Tibial nerve (tissue), 4 donors: Measurements from ENCODE around the gene COL1A1. TPM values are rescaled to one million over a fixed set of nuclear protein-coding genes. Genes with fewer than 3 reads are reported as not detected.

Source experiments
- DNase-seq, 2 donors: peaks; one replicate each; pipeline ENCODE4 v3.0.0-alpha.2; 2019; ENCODE audit warnings: low spot score in 2 of 2
- H3K27ac ChIP-seq, 4 donors: fragments of 200-600 bp; sonication (generic) in 3 of 4; one replicate each; pipeline ENCODE4 v1.5.1; 2017 to 2019; ENCODE audit warnings: mild to moderate bottlenecking in 1 of 4
- H3K27me3 ChIP-seq, 2 donors: fragments of 200-600 bp; sonication (generic) in 1 of 2; one replicate each; pipeline versions ENCODE4 v1.5.1 to v1.6.0; 2017 to 2019
- H3K36me3 ChIP-seq, 3 donors: fragments of 200-600 bp; sonication (generic); one replicate each; pipeline ENCODE4 v1.5.1; 2018 to 2019
- H3K4me1 ChIP-seq, 4 donors: fragments of 200-600 bp; sonication (generic) in 3 of 4; one replicate each; pipeline ENCODE4 v1.5.1; 2017 to 2019
- H3K4me3 ChIP-seq, 4 donors: fragments of 200-600 bp; sonication (generic) in 3 of 4; one replicate each; pipeline ENCODE4 v1.5.1; 2017 to 2019; ENCODE audit warnings: mild to moderate bottlenecking in 1 of 4, moderate library complexity in 1 of 4
- H3K9me3 ChIP-seq, 4 donors: fragments of 200-600 bp; sonication (generic) in 3 of 4; one replicate each; pipeline ENCODE4 v1.5.1; 2017 to 2019
- EP300 ChIP-seq, 2 donors: sonication (generic); formaldehyde crosslinking; IDR thresholded peaks; one replicate each; pipeline ENCODE4 v1.6.1; 2017; ENCODE audit warnings: antibody characterized with exemption in 2 of 2, mild to moderate bottlenecking in 1 of 2
- POLR2A ChIP-seq, 2 donors: fragments of 450-650 bp; IDR thresholded peaks; one replicate each; pipeline ENCODE4 v1.6.1; 2017; ENCODE audit warnings: antibody characterized with exemption in 2 of 2, mild to moderate bottlenecking in 2 of 2, moderate library complexity in 2 of 2
- WGBS, 2 donors: methylation state at CpG; one replicate each; pipeline ENCODE4 v1.1.5; 2018; 5-methylcytosine and 5-hydroxymethylcytosine counted together
- total RNA-seq, 4 donors: library from RNA; depleted of rRNA; stranded (reverse); fragments of >200 nt; gene quantifications; one replicate each; pipeline ENCODE4 v1.1.0, GENCODE V29; 2016
- TF ChIP-seq, protein P1 (sequence below), 5 experiments: fragments of 200-600 bp in 3 of 5; fragments of 450-650 bp in 2 of 5; sonication (generic) in 3 of 5; IDR thresholded peaks; one replicate each; pipeline ENCODE4 v1.5.1; 2016 to 2019; ENCODE audit warnings: antibody characterized with exemption in 5 of 5, mild to moderate bottlenecking in 3 of 5, moderate library complexity in 2 of 5

The COL1A1 gene
- total RNA-seq, 4 donors from 2014 or later, result 31.5 to 185 (median 73.0) TPM

DNA sequence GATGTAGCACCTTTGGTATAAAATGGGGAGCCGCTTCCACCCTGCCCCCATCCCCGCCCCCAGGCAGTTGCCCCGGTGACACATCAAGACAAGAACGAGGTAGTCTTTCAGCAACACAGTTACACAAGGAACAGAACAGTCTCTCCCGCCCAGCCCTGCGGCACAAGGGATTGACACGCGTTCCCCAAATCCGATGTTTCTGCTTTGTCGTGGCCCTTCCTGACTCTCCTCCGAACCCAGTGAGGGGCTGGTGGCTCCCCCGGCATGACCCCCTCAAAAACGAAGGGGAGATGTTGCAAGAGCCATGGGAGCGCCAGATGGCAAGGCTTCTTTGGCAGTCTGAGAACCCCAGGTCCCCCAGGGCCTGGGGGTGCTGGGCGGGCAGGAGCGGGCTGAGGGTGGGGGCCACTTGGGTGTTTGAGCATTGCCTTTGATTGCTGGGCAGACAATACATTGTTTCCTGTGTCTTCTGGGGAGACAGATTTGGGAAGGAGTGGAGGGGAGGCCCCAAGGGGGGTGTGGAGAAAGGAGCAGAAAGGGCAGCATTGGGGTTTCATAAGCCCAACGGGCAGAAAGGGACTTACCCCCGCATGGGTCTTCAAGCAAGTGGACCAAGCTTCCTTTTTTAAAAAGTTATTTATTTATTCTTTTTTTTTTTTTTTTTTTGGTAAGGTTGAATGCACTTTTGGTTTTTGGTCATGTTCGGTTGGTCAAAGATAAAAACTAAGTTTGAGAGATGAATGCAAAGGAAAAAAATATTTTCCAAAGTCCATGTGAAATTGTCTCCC lies 16.6 kb downstream of the COL1A1 start:
- Histone ChIP-seq H3K27ac (peak overlapping the region; percentile 43 to 89 (median 72)), H3K36me3 (peaks cover 0 to 46% (median 0%) of the 10 kb centered on the region in 3 donors)
- 41 to 51% methylated on average over 15 to 19 of the region's 19 CpGs for WGBS, 2 donors

DNA sequence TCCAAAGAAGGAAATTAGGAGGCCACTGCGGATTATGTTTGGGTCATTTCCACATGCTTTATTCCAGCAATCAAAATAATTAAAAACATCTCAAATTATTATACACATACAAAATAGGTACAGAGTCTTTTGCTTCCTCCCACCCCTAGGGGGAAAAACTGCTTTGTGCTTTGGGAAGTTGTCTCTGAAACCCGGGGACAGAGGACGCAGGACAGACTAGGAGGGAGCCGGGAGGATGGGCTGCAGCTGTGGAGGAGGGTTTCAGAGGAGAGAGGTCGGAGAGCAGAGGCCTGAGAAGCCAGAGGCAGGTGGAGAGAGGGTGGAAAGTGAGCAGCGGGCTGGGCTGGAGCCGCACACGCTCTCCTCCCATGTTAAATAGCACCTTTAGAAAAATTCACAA lies 17.4 kb downstream of the COL1A1 start:
- H3K9me3 ChIP-seq, result no peaks in the 10 kb centered on the region
- DNase-seq, result no peak
- no peak overlapping the region for H3K4me3 ChIP-seq
- WGBS, 2 donors, result 42 to 45% methylated on average over 8 of the region's 8 CpGs
- TF ChIP-seq POLR2A (IDR thresholded peaks at IDR 0.05) (no peak), EP300 (IDR thresholded peaks at IDR 0.05) (no peak)
- TF ChIP-seq, protein P1, sequence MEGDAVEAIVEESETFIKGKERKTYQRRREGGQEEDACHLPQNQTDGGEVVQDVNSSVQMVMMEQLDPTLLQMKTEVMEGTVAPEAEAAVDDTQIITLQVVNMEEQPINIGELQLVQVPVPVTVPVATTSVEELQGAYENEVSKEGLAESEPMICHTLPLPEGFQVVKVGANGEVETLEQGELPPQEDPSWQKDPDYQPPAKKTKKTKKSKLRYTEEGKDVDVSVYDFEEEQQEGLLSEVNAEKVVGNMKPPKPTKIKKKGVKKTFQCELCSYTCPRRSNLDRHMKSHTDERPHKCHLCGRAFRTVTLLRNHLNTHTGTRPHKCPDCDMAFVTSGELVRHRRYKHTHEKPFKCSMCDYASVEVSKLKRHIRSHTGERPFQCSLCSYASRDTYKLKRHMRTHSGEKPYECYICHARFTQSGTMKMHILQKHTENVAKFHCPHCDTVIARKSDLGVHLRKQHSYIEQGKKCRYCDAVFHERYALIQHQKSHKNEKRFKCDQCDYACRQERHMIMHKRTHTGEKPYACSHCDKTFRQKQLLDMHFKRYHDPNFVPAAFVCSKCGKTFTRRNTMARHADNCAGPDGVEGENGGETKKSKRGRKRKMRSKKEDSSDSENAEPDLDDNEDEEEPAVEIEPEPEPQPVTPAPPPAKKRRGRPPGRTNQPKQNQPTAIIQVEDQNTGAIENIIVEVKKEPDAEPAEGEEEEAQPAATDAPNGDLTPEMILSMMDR (IDR thresholded peaks at IDR 0.05), result no peak
- peaks cover 0 to 84% (median 15%) of the 10 kb centered on the region in 4 donors for H3K4me1 ChIP-seq
- peaks cover 0 to 39% (median 0%) of the 10 kb centered on the region in 3 donors for H3K36me3 ChIP-seq
- peak overlapping the region; percentile 43 to 89 (median 72) for H3K27ac ChIP-seq
- H3K27me3 ChIP-seq, result no peaks in the 10 kb centered on the region

More for the DNA sequence above, 16.6 kb downstream of the COL1A1 start:
- Histone ChIP-seq H3K9me3 (no peaks in the 10 kb centered on the region), H3K27me3 (no peaks in the 10 kb centered on the region), H3K4me3 (no peak overlapping the region), H3K4me1 (peaks cover 0 to 88% (median 15%) of the 10 kb centered on the region in 4 donors)
- TF ChIP-seq, protein P1 (IDR thresholded peaks at IDR 0.05), result no peak
- peak in 1 of 2 donors; percentile 64 for TF ChIP-seq EP300 (IDR thresholded peaks at IDR 0.05)
- peak; percentile 75 to 77 for DNase-seq

DNA sequence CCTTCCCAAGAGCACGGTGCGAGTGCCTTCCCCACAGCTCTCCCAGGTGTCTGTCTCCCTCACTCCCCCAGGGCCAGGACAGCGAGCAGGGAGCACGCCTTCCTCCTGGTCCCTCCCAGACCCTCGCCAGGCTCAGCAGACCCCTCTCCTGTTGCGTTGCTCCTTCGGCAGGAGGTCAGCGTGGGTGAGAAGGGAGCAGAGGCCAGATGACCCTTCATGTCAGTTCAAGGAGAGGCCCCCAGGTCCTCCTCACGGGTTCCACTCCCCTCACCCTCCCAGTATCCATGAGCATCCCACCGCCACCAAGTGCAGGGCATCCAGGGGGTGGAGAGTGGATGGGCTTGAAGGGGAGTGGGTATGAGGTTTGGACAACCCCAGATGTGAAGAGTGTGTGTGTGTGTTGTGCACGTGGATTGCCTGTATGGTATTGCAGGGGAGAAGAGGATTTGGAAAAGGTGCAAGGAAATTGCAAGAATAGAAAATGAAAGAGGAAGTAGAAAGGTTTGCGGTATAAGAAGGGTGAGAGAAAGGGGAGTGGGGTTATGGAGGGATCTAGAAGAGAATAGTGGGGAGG lies 17.9 kb downstream of the COL1A1 start:
- no peak overlapping the region for H3K4me3 ChIP-seq
- DNase-seq, result no peak
- no peaks in the 10 kb centered on the region for H3K27me3 ChIP-seq
- TF ChIP-seq, protein P1 (IDR thresholded peaks at IDR 0.05), result no peak
- no peak for TF ChIP-seq POLR2A (IDR thresholded peaks at IDR 0.05)
- no peak for TF ChIP-seq EP300 (IDR thresholded peaks at IDR 0.05)
- H3K9me3 ChIP-seq, result no peaks in the 10 kb centered on the region
- WGBS, 2 donors, result 51 to 53% methylated on average over 12 of the region's 12 CpGs
- peak overlapping the region; percentile 43 to 89 (median 72) for H3K27ac ChIP-seq
- peaks cover 0 to 33% (median 0%) of the 10 kb centered on the region in 3 donors for H3K36me3 ChIP-seq
- H3K4me1 ChIP-seq, result peaks cover 0 to 84% (median 16%) of the 10 kb centered on the region in 4 donors

DNA sequence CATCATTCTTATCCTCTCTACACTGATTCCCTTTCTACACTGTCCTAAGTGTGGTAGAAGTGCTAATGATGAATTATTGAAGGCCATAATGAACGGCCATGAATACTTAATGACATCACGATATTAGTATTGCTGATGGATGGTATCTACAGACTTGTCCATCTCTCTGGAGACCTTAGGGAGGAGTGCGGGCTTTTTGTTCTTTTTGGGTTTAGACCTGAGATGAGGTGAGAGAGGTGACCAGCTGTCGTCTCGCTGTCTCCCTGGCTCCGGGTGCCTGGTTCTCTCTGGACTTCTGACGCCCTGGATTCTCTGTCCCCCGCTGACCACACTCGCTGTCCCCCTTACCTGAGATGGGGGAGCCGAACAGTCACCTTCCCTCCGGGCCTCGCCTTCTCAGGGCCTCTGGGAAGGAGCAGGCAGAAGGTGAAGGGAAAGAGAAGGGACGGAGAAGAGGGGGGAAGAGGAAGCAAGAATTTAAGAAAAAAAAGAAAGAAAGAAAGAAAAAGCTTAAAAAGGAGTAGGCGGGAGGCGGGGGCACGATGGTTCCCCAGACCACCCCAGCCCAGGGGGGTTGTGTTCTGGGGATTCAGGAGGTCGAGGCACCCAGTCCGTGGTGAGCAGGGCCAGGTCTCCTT lies 18.5 kb downstream of the COL1A1 start:
- H3K27me3 ChIP-seq, result no peaks in the 10 kb centered on the region

More for the DNA sequence above, 18.5 kb downstream of the COL1A1 start:
- TF ChIP-seq POLR2A (IDR thresholded peaks at IDR 0.05), result no peak
- TF ChIP-seq EP300 (IDR thresholded peaks at IDR 0.05), result no peak
- TF ChIP-seq, protein P1 (IDR thresholded peaks at IDR 0.05), result no peak
- peaks cover 0 to 27% (median 0%) of the 10 kb centered on the region in 3 donors for H3K36me3 ChIP-seq
- peaks cover 0 to 85% (median 22%) of the 10 kb centered on the region in 4 donors for H3K4me1 ChIP-seq
- WGBS, 2 donors, result 65% methylated on average over 18 of the region's 18 CpGs
- H3K27ac ChIP-seq, result peak overlapping the region; percentile 43 to 89 (median 72)
- H3K9me3 ChIP-seq, result no peaks in the 10 kb centered on the region
- H3K4me3 ChIP-seq, result no peak overlapping the region
- DNase-seq, result no peak
